C4-2B (cell line): Measurements from ENCODE around the gene AP1S1.

Source experiments
- ZFX ChIP-seq: fragments of 450-650 bp; IDR thresholded peaks from 2 replicates; pipeline ENCODE4 v1.6.1; 2017
- TF ChIP-seq, protein P1 (sequence below): fragments of 450-650 bp; conservative IDR thresholded peaks from 2 replicates; pipeline ENCODE4 v1.5.1; 2017; ENCODE audit warnings: mild to moderate bottlenecking

DNA sequence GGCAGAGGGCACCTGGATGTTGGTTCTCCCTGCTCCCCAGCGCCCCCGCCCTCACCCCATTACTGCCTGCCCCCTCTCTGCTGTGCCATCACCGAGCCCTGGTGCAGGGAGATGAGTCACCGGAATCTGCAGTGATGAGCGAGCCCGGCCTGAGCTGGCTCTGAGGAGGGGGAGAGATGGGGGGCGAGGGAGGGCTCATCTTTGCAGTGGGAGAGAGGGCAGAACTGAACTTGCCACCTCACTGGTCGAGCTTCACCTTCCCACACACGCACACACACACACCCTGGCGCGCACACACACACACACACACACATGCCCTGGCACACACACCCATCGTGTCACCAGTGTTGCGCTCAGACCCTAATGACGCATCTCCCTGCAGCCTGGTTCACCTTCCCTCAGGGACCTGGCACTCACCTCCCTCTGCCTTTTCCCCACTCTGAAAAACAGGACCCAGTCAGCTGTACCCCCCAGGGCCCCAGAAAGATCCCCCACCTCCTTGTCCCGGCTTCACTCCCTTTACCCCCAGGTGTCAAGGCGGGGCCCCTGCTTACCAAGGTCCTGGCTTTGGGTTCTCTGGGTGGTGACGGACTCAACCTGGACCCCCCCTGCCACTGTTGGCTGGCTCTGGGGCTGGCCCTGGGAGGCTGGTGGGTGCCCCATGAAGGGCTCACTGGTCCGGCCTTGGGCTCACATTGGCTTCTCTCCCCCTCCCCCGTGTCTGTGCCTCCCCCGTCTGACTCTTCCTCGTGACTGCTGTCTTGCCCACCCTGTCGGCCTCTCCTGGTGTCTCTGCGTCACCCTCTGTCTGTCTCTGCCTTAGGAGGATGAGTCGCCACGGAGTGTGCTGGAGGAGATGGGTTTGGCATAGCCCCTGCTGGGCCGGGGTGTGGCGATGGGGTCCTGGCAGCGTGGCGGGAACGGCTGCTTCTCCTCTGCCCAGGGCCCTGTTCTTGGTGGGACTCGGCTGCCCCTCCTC, 5.7 kb downstream of the AP1S1 start:
- TF ChIP-seq, protein P1, sequence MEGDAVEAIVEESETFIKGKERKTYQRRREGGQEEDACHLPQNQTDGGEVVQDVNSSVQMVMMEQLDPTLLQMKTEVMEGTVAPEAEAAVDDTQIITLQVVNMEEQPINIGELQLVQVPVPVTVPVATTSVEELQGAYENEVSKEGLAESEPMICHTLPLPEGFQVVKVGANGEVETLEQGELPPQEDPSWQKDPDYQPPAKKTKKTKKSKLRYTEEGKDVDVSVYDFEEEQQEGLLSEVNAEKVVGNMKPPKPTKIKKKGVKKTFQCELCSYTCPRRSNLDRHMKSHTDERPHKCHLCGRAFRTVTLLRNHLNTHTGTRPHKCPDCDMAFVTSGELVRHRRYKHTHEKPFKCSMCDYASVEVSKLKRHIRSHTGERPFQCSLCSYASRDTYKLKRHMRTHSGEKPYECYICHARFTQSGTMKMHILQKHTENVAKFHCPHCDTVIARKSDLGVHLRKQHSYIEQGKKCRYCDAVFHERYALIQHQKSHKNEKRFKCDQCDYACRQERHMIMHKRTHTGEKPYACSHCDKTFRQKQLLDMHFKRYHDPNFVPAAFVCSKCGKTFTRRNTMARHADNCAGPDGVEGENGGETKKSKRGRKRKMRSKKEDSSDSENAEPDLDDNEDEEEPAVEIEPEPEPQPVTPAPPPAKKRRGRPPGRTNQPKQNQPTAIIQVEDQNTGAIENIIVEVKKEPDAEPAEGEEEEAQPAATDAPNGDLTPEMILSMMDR = no peak
- TF ChIP-seq ZFX = no peak
